Ammon's horn (tissue), 1 donor: Measurements from ENCODE around the gene ALKBH5.
A peak's percentile ranks its signal among the peaks of the same experiment; 100 is the strongest.

Experiments used
- DNase-seq: peaks from one replicate; pipeline ENCODE4 v3.0.0-alpha.2; 2016; ENCODE audit warnings: low spot score

Gene ALKBH5

DNA sequence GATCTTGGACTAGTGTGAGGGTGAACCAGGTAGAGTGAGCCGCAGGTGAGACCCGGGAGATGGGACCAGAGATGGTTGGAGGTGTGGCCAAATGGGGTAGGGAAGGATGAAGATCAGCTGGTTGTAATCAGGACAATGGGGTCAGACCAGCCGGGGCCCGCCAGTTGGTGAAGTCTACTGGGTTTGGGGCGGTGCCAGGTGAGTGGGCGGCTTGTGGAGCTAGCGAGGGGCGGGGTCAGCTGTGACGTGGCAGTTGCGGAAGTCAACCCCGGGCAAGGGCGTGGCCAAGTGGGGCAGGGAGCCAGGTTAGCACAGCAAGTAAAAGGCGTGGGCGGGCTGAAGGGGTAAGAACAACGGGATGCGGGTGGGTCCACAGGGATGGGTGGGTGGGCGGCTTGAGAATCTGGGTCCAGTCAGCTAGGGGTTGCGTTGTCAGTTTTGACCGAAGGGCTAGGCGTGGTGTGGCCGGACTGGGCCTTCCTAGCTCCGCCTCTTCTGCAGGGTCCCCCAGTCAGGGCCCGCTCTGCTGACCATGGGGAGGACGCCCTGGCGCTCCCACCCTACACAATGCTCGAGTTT is 25.5 kb upstream of the ALKBH5 start:
- peak; percentile 74 for DNase-seq

DNA sequence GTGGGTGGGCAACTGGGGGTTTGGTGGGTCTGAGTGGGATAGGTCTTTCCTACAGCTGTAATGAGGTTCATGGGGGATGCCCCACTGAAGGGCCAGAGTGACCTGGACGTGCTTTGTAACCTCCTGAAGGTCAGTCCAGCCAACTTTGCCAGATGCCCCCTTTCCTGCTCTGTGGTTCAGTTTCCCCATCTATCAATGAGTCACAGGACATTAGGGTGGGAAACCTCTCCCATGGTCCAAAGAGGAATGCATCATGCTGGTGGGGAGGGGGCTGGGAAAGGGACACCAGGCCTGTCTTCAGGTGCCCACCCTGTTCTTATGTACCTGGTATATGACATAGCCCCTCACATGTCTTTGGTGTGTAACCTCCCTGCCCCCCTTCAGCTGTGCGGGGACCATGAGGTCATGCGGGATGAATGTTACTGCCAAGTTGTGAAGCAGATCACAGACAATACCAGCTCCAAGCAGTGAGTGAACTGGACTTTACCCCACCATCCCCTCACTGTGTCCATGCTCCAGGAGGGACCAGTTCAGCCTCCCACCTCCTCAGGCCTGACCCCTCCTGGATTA is 24.0 kb upstream of the ALKBH5 start:
- no peak for DNase-seq

DNA sequence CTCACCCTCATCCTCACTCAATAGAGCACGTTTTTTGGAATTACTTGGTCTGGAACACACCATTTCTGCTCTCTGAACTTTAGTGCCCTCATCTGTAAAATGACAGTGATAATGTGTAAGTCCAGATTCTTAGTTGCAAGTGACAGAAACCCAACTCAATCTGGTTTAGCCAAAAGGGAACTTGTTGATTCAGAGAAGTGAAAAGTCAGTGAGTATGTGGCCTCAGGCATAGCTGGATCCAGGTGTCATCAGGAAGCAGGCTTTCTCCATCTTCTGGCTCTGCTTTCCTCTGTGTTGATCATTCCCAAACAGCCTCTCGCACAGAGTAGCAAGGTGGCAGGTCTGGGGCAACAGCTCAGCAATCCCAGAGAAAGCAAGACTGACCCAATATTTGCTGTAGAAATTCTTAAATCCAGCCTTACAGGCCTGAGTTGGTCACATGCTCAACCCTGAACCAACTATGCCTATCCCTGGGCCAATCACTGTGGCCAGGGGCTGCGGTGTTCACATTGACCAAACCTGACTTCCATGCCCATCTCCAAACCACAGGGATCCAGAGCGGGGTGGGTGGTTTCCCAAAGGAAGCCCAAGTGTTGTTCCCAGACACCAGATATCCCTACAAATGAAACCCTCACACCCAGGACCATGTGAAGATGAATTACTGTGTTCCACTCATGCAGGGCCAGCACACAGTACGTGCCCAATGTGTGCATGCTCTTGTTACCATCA is 23.3 kb upstream of the ALKBH5 start:
- DNase-seq: no peak

DNA sequence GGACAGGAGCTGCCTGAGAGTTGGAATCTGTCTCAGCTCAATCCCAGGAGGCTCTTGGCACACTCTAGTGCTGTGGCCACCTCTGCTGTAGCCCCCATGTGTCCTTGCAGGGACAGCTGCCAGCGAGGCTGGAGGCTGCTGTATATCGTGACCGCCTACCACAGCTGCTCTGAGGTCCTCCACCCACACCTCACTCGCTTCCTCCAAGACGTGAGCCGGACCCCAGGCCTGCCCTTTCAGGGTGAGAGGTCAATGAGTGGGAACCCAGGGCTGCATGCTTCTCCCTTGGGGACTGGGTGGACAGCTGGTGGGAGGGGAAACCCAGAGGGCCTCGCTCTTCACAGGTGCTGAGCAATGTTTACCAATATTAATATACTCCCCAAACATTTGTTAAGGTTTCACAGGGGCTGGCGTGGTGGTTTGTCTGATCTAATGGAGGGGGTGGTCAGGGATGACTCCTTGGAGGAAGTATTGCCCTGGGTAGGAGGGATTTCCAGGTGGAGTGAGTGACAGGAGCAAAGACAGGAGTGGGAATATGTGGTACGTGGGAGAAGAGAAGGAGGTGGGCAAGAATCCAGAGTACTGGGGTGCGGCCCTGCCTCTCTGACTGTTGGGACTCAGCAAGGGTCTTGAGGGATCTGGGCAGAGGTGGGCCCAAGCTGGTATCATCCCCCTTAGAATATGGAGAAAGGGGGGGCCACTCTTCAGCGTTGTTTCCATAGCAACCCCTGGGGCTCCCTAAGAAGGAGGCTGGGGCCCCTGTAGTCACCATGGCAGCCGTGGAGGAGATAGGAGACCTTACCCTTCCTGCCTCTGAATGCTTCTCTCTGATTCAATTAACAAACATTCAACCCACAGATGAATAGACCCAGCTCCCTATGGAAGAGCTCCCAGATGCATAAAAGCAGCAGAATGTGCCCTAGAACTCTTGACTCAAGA is 22.2 kb upstream of the ALKBH5 start:
- DNase-seq: no peak

DNA sequence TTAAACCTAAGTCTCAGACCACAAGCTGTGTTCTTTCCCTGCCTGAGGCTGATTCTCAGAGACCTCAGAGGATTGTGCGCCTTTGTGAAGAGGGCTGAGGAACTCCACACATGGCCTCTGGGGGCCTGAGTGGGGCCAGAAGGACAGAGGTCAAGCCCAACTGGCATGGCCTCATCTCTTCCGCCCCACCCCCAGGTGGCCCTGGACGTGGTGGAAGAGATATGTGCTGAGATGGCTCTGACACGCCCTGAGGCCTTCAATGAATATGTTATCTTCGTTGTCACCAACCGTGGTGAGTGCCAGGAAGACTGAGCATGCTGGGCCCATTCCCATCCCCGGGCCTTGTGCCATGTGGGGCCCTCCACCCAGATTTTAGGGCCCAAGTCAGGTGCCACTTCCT is 20.1 kb upstream of the ALKBH5 start:
- no peak for DNase-seq

DNA sequence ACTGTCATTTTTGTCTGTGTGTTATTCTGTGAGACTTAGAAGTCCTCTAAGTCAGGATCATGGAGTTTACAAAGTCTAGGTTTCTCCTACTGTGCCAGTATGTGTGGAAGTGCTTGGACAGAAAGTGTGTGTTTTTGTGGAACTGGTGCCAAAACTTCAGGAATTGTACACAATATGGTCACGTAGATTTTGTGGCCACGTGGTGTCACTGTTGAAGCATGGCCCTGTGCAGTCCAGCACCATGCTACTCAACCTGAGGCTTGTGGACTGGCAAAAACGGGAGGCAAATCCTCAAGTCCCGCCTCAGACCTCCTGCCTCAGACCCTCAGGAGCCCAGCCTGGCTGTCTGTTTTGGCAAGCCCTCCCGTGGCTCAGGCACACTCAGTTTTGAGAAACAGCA is 16.7 kb upstream of the ALKBH5 start:
- no peak for DNase-seq

DNA sequence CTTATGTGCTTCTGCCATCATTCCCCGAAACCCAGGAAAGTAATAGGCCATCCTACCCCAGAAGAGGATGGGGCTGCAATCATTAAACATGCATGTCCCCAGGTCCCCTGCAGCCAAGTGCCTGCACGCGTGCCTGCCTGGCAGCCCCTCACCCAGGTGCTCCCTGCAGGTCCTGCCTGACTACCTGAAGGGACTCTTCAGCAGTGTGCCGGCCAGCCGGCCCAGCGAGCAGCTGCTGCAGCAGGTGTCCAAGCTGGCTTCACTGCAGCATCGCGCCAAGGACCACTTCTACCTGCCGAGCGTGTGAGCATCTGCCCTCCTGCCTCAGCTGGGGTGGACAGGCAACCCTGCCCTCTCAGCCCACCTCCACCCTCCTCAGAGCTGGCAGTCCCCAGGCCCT is 16.2 kb upstream of the ALKBH5 start:
- DNase-seq: no peak

DNA sequence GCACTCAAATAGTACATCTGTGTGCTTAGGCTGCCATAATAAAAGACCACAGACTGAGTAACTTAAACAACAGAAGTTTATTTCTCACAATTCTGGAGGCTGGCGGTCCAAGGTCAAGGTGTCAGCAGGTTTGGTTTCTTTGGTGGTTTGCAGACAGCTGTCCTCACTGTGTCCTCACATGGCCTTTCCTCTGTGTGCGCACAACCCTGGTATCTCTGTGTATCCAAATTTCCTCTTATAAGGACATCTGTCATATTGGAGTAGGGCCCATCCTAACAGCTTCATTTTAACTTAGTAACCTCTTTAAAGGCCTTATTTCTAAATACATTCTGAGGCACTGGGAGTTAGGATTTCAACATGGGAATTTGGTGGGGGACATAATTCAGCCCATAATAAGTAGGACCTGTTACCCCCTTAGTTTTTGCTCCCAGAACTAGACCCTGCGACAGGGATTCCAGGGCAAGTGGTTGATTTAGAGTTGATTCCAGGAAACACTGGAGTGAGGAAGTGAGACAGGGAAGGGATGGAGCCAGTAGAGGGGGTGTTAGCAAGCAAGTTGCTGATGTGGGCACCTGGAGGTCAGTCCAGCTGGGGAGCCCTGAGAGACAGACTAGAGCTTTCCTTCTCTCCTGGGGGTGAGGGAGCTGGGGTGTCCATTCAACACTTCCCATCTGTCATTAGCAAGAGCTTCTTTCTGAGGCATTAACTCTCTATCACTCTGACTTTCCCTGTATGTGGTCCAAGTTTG is 10.9 kb upstream of the ALKBH5 start:
- no peak for DNase-seq

DNA sequence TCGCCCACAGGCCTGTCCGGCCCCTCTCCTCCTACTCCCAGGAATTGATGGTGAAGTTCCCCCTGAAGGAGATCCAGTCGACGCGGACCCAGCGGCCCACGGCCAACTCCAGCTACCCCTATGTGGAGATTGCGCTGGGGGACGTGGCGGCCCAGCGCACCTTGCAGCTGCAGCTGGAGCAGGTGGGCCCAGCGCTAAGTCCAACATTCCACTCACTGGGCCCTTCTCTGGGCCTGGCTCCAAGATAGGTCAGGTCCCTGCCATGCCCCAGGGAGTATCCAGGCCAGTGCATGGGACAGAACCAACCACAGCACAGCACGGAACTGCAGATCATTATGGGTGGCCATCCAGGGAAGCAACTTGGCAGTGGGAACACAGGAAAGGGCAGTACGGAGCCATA is 9.9 kb upstream of the ALKBH5 start:
- DNase-seq: no peak

DNA sequence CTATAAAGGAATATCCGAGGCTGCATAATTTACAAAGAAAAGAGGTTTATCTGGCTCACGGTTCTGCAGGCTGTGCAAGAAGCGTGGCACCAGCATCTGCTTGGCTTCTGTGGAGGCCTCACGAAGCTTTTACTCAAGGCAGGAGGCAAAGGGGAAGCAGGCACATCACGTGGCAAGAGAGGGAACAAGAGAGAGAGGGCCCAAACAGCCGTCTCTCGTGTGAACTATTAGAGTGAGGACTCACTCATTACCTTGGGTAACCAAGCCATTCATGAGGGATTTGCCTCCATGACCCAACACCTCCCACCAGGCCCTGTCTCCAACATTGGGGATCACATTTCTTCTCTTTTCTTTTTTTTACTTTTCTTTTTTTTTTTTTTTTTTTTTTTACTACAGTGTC is 7.5 kb upstream of the ALKBH5 start:
- DNase-seq: peak; percentile 68

DNA sequence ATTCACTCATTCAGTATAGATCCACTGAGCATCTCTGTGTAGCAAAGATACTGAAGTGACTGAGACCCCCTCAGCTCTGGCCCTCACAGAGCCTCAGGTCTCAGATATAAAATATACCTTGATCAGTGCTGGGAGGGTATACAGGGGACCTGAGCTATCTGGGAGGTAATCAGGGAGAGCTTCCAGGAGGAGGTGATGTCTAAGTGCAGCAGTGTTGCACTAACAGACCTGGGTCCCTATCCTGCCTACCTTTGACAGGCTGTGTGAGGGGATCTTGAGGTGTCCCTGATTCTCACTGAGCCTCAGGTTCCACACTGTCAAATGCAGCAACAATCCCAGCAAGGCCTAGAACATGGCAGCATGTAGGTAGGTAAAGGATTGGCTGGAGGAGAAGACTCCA is 6.5 kb upstream of the ALKBH5 start:
- DNase-seq: no peak

DNA sequence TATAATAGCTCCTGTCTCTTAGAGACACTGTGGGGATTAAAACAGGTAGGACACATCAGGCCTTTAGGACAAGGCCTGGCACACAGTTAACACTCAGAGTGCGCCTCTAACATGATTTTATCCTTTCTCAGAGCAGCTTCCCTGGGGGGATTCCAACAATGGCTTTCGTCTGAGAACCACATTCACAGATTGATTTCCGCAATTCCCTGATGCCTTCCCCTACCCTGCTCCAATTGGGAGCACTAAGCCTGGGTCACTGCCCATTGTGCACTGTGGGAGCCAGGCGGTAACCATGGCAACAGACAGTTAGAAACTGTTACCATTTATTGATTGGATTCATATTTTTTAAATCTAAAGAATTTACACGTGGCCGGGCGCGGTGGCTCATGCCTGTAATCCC is 5.9 kb upstream of the ALKBH5 start:
- DNase-seq: no peak

DNA sequence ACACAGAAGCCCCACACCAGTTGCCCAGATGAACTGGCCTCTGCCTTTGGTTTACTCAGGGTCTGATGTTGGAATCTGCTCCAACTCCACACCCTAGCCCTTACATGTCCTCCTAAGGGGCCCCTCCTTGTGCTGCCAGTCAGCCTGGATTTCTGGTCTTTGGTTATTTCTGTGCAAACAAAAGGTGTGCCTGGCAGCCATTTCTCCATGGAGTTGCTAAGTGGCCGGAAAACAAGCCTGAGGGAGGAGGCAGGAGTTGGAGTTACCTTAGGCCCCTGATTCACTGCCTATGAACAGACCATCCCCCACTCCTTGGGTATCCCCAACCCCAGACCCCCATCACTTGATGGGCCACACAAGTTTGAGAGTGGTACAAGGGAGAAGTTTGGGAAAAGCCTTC is 4.4 kb upstream of the ALKBH5 start:
- DNase-seq: no peak

DNA sequence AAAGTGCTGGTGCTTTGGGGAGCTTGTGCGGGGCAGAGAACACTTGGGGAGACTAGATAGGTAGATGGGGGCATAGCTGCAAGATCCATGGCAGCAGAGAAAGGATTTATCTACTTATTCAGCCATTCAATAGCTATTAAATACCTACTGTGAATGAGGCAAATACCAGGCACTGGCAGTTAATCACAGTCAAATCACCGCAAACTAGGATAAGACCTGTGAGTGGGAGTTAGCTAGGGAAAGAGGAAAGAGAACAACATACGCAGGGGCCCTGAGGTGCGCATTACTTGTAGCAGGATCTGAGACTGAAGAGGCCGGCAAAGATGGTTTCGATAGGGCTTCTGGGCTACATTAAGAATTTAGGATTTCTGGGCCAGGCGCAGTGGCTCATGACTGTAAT is 3.8 kb upstream of the ALKBH5 start:
- no peak for DNase-seq

DNA sequence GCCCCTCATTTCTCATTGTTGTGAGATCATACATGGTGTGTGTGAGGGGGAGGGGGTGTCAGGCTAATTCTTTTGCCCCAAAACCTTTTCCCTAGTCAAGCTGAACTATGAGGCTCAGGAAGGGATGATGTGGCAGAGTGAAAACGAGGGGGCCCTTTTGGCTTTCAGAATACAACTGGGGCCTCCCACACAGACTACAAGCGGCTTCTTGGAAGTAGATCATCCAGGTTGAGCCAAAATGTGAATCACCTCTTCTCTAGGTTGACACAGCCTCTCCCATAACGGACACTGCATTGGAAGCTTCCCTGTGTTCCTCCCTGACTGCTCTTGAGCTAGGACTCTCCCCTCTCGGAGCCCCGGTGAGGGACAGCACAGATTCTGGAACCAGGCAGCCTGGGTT is 2.3 kb upstream of the ALKBH5 start:
- no peak for DNase-seq

DNA sequence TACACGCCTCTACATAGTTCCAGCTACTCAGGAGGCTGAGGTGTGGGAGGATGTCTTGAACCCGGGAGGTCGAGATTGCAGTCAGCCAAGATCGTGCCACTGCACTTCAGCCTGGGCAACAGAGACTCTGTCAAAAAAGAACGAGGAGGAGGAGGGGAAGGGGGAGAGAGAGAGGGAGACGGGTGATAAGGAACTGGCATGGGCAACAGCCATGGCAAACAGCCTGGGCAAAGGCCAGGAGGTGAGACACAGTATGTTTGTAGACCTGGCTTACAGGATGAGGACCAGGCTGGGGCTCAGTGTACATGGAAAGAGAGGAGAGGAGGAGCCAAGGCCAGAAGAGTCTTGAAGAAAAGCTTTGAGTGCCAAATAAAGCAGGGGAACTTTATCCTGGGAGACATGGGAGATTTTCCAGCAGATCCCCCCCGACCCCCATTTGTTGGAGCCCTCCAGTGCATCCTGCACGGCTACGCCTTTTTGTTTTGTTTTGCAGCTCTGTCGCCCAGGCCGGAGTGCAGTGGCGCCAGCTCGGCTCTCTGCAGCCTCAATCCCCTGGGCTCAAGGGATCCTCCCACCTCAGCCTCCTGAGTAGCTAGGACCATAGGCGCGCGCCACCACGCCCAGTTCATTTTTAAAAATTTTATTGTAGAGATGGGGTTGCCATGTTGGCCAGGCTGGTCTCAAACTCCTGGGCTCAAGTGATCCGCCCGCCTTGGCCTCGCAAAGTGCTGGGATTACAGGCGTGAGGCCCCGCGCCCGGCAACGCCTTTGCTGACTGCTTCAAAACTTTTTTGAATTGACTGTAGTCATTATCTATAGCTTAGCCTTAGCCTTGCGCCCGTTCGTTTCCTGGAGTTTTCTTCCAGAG is 1.3 kb upstream of the ALKBH5 start:
- DNase-seq: no peak

DNA sequence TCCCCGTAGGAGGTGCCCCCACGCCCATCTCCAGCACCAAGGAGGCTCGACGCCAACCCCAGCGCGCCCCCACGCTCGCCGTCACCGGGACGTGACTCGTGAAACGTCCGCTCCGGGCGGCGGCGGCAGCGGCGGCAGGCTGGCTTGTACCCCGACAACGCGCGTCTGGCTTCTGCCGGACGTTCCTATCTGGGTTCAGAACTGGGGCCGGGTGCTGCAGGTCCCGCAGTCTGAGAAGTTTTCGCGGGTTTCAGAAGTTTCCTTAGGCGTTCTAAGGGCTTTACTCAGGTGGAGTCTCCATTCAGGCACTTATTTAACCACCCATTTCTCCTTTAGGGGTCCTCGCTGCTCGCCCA is 672 bp upstream of the ALKBH5 start:
- DNase-seq: peak; percentile 82

DNA sequence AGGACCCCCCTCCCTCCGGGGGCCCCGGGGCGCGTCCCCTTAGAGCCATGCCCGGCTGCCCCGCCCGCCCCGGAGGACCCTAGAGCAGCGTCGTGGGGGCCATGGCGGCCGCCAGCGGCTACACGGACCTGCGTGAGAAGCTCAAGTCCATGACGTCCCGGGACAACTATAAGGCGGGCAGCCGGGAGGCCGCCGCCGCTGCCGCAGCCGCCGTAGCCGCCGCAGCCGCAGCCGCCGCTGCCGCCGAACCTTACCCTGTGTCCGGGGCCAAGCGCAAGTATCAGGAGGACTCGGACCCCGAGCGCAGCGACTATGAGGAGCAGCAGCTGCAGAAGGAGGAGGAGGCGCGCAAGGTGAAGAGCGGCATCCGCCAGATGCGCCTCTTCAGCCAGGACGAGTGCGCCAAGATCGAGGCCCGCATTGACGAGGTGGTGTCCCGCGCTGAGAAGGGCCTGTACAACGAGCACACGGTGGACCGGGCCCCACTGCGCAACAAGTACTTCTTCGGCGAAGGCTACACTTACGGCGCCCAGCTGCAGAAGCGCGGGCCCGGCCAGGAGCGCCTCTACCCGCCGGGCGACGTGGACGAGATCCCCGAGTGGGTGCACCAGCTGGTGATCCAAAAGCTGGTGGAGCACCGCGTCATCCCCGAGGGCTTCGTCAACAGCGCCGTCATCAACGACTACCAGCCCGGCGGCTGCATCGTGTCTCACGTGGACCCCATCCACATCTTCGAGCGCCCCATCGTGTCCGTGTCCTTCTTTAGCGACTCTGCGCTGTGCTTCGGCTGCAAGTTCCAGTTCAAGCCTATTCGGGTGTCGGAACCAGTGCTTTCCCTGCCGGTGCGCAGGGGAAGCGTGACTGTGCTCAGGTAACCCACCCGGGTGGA is 759 bp downstream of the ALKBH5 start:
- peak; percentile 74 for DNase-seq

DNA sequence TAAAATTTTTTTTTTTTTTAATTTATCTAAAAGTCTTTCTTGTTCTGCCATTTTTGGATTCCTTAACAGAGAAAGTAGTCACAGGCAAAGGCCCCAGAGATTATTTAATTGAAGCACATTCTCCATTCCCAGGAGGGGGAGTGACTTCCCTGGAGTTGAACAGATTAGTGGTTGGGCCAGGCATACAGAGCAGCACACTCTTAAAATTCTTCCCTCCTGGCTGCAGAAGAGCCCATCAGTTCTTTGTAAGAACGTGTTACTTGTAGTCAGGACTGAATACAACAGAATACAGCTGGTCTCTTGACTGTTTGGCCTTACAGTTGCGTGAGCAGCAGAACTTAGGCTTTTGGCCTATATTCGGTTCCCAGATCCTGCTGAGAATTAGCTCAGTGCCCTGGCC is 1.8 kb downstream of the ALKBH5 start:
- no peak for DNase-seq
